Activated CD8-positive, alpha-beta T cell treated with anti-CD3 and anti-CD28 coated beads, Interleukin-2, amount 10 ng/mL, durations not matched to agents 7 days and 5 days (primary cell): ENCODE data around the gene GLYATL1B. TPM values are rescaled to one million over a fixed set of nuclear protein-coding genes. Genes with fewer than 3 reads are reported as not detected.
"Not testable (repeated sequence)": the region's sequence is repeated elsewhere in the genome, so short reads cannot be mapped to it uniquely, and the experiment has no call there.

Source experiments
- ATAC-seq: fragments of 150-1000 bp; cut with Tn5 transposase; one replicate; pipeline ENCODE4 v1.10.0; 2021; ENCODE audit warnings: moderate library complexity
- CTCF ChIA-PET: fragments of 350-600 bp; sonication (Branson Sonifier 250); formaldehyde crosslinking; loops from one replicate; lab custom pipeline; 2021; ENCODE audit warnings: antibody characterized with exemption; lab: Charles Lee
- POLR2A ChIA-PET: fragments of 350-600 bp; sonication (Branson Sonifier 250); formaldehyde crosslinking; loops from one replicate; lab custom pipeline; 2021; ENCODE audit warnings: antibody characterized with exemption; lab: Charles Lee
- DNase-seq: peaks from one replicate; pipeline ENCODE4 v3.0.0-alpha.2; 2020
- H3K27ac Mint-ChIP-seq: one replicate; pipeline ENCODE4 v1.8.0; 2021; ENCODE audit warnings: mild to moderate bottlenecking, mixed read lengths
- H3K27me3 Mint-ChIP-seq: one replicate; pipeline ENCODE4 v1.8.0; 2021; ENCODE audit warnings: low read depth, mixed read lengths
- H3K36me3 Mint-ChIP-seq: one replicate; pipeline ENCODE4 v1.8.0; 2021; ENCODE audit warnings: low read depth, mixed read lengths
- H3K4me1 Mint-ChIP-seq: one replicate; pipeline ENCODE4 v1.8.0; 2021; ENCODE audit warnings: low read depth, mixed read lengths
- H3K4me3 Mint-ChIP-seq: one replicate; pipeline ENCODE4 v1.8.0; 2021; ENCODE audit warnings: mild to moderate bottlenecking, mixed read lengths
- H3K9me3 Mint-ChIP-seq: one replicate; pipeline ENCODE4 v1.8.0; 2022; ENCODE audit warnings: mixed read lengths; ENCODE audit not compliant: insufficient read depth
- total RNA-seq, 2 experiments: library from RNA; stranded (reverse); gene quantifications; one replicate each; pipeline ENCODE4 v1.2.3, GENCODE V29; 2021

The GLYATL1B gene
- total RNA-seq, 2 experiments from 2014 or later, result not detected

DNA sequence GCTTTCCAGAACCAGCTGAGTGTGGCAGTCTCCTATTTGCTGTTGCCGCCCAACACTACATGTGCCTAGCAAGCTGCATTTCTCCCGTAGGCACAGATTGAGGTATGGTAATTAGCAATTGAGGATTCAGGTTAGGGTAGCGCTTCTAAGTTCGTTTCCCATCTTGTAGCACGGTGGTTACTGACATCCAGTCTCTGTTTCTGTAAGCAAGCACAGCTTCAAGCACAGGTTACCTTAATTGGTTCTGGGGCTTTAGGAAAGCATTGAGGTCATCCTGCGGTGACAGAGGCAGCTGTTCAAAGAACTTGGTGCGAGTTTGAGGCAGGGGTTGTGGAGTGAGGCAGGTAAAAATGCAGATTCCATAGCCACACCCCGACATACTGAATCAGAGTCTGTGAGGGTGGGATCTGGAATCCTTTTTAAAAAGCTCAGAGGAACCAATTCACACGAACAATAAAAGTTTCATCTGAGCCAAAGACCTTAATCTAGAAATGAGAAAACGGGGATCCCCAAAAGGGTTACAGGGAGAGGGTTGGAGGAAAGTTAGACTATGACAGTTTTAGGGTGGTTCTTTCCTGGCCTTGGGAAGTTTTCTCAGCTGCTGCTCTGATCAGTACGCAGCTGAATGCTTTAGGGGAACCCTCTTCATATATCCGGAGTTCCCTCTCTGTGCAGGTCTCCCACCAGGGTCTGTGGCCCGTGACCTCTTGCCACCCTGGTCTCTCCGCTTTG lies 21.9 kb upstream of the GLYATL1B start:
- DNase-seq, POLR2A ChIA-PET, H3K36me3 Mint-ChIP-seq, H3K9me3 Mint-ChIP-seq, H3K4me1 Mint-ChIP-seq, H3K27ac Mint-ChIP-seq, ATAC-seq, H3K4me3 Mint-ChIP-seq: not testable (repeated sequence)
- peaks cover 48% of the 10 kb centered on the region for H3K27me3 Mint-ChIP-seq
- CTCF ChIA-PET, result interaction anchor here (1.6 to 1.7 kb wide), 2 partner anchors 11 to 107 kb away, joined by 3 to 7 read pairs; no protein-coding TSS in a partner anchor

DNA sequence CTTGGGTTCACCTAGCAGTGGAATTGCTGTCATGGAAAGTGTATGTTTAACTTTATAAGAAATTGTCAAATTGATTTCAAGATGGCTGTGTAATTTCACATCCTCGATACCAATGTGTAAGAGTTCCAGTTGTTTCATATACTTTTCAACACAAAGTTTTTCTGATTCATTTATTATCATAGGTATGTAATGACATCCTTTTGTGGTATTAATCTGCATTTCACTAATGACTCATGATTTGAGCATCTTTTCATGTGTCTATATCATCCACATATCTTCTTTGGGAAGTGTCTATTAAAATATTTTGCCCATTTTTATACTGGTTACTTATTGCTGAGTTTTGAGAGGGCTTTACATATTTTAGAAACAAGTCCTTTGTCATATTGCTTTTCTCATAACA lies 17.0 kb upstream of the GLYATL1B start:
- peaks cover 47% of the 10 kb centered on the region for H3K27me3 Mint-ChIP-seq
- ATAC-seq, result no peak

DNA sequence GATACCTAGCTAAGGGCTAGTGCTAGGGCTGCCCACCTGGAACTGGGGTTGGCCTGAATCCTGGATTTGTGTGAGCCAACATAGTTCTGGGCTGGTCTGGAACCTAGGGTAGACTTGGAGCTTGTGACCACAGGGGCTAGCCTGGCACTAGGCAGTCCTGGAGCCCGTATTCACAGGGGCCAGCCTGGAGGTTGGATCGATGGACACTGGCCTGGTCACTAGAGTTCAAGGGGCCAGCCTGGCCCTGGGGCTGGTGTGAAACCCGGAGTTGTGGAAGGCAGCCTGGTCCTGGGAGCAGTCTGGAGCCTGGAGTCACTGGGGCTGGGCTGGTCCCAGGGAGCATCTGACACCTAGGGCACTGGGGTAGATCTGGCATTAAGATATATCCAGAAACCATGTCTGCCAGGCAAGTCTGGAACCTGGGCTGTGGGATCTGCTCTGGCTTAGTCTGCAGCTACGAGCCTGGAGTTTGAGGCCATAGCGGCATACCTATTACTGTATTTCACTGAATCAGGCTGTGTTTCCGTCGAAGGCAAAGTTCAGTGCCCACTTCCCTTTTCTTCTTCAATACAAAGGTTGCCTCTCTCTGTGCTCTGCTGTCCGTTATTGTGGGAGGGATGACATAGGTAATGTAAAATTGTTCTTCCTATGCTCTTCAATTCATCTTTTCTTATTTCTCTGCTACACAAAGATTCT lies 9.1 kb upstream of the GLYATL1B start:
- no peaks in the 10 kb centered on the region for H3K9me3 Mint-ChIP-seq
- H3K27ac Mint-ChIP-seq, result no peak overlapping the region
- no peak overlapping the region for H3K4me3 Mint-ChIP-seq
- ChIA-PET CTCF (no interaction called here), POLR2A (no interaction called here)
- DNase-seq (no peak), ATAC-seq (no peak)
- peaks cover 5% of the 10 kb centered on the region for H3K4me1 Mint-ChIP-seq
- H3K36me3 Mint-ChIP-seq, result no peaks in the 10 kb centered on the region
- H3K27me3 Mint-ChIP-seq, result peaks cover 25% of the 10 kb centered on the region

More for the DNA sequence above, 17.0 kb upstream of the GLYATL1B start:
- no peaks in the 10 kb centered on the region for H3K4me1 Mint-ChIP-seq
- CTCF ChIA-PET, result interaction anchor here (0.9 kb wide), 1 partner anchor 67 kb away, joined by 3 read pairs; no protein-coding TSS in a partner anchor
- H3K27ac Mint-ChIP-seq, result no peak overlapping the region
- POLR2A ChIA-PET, result no interaction called here
- H3K36me3 Mint-ChIP-seq, result no peaks in the 10 kb centered on the region
- no peak for DNase-seq
- no peak overlapping the region for H3K4me3 Mint-ChIP-seq
- H3K9me3 Mint-ChIP-seq, result no peaks in the 10 kb centered on the region

- POLR2A ChIA-PET, result no interaction called here
- Mint-ChIP-seq H3K27ac (no peak overlapping the region), H3K4me3 (no peak overlapping the region), H3K36me3 (no peaks in the 10 kb centered on the region), H3K27me3 (peaks cover 12% of the 10 kb centered on the region), H3K4me1 (peaks cover 5% of the 10 kb centered on the region), H3K9me3 (no peaks in the 10 kb centered on the region)
- DNase-seq (no peak), ATAC-seq (no peak)
- CTCF ChIA-PET, result interaction anchor here (0.7 kb wide), 1 partner anchor 80 kb away, joined by 3 read pairs; no protein-coding TSS in a partner anchor
Observed at GRCh38 chr11:59078435-59078834, 7.7 kb upstream of the GLYATL1B start.

DNA sequence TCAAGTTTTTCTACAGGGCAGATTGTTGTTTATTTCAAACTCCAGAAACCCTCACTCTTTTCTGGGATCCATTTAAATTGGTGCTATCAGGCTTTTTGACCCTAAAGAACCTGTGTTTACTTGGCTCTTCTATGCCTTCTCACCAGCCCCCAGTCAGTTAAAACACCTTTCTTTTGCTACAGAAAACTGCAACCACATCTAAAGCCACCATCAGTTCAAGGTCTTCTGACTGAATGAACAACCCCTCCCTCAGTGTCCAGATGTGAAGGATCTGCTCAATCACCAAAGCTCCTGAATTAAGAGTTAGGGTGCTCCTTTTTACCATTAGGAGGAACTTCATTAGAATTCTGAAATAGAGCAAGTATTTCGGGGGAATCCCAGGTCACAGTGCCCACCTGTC lies 7.0 kb upstream of the GLYATL1B start:
- Mint-ChIP-seq H3K27me3 (peaks cover 15% of the 10 kb centered on the region), H3K4me1 (peaks cover 5% of the 10 kb centered on the region), H3K9me3 (no peaks in the 10 kb centered on the region), H3K4me3 (no peak overlapping the region), H3K27ac (no peak overlapping the region), H3K36me3 (no peaks in the 10 kb centered on the region)
- POLR2A ChIA-PET, result no interaction called here
- ATAC-seq, result no peak
- DNase-seq, result no peak
- CTCF ChIA-PET, result interaction anchor here (0.7 kb wide), 1 partner anchor 80 kb away, joined by 3 read pairs; no protein-coding TSS in a partner anchor

- H3K4me3 Mint-ChIP-seq, H3K4me1 Mint-ChIP-seq, H3K9me3 Mint-ChIP-seq, ATAC-seq, H3K27ac Mint-ChIP-seq, POLR2A ChIA-PET, DNase-seq, H3K36me3 Mint-ChIP-seq: not testable (repeated sequence)
- CTCF ChIA-PET, result interaction anchor here (1.2 kb wide), 1 partner anchor 17 kb away, joined by 3 read pairs; no protein-coding TSS in a partner anchor
- peaks cover 11% of the 10 kb centered on the region for H3K27me3 Mint-ChIP-seq
Observed at GRCh38 chr11:59080421-59080820, 5.7 kb upstream of the GLYATL1B start.

DNA sequence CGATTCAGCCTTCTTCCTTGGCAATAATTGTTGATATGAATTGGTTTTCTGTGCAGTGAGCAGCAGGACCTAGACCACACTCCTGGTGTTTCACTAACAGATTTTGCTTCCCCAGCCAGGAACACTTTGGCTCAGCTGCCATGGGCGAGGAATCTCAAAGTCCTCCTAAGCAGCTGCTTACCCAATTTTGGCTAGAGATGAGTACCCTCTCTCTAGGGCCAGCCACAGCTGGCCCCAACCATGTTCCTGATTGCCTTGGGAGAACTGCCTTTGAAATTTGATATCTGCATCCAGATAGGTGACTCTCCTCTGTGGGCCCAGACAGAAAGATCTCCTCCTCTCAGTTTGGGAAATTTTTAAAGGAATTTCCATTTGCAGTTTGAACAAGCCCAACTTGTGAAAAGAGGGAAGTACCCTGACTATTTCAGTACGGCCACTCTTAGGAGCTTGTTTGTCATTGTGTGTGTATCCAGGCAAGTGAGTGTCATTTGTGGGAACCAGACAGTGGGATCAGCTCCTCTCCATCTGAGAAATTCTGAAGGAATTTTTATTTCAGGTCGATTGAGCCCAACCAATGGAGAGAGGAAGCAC lies 4.6 kb upstream of the GLYATL1B start:
- H3K9me3 Mint-ChIP-seq, CTCF ChIA-PET, DNase-seq, H3K4me1 Mint-ChIP-seq, ATAC-seq, H3K27ac Mint-ChIP-seq, H3K4me3 Mint-ChIP-seq, H3K36me3 Mint-ChIP-seq, POLR2A ChIA-PET: not testable (repeated sequence)
- H3K27me3 Mint-ChIP-seq, result peaks cover 17% of the 10 kb centered on the region

DNA sequence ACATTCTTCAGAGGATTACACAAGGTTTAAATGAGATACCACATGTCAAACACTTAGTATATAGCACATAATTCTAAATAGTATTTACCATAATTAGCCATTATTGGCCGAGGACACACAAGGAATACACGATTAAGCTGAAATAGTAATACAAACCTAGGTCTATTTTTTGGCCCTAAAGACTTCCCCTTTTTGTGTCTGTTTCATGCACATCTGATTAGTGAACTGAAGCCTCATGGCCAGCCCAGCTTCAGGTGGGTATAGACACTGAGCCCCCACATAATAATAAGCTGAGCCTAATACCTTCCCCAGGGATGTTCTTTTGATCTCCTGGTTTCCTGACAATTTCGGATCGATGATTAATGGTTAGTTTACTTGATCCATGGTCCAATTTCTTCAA lies 2.1 kb downstream of the GLYATL1B start:
- CTCF ChIA-PET, result no interaction called here
- Mint-ChIP-seq H3K27ac (no peak overlapping the region), H3K36me3 (no peaks in the 10 kb centered on the region), H3K9me3 (no peaks in the 10 kb centered on the region), H3K4me1 (no peaks in the 10 kb centered on the region), H3K4me3 (no peak overlapping the region), H3K27me3 (peaks cover 34% of the 10 kb centered on the region)
- no peak for DNase-seq
- ATAC-seq, result no peak
- POLR2A ChIA-PET, result no interaction called here

- peaks cover 24% of the 10 kb centered on the region for H3K27me3 Mint-ChIP-seq
- POLR2A ChIA-PET, H3K4me1 Mint-ChIP-seq, H3K4me3 Mint-ChIP-seq, ATAC-seq, DNase-seq, H3K9me3 Mint-ChIP-seq, H3K27ac Mint-ChIP-seq, H3K36me3 Mint-ChIP-seq: not testable (repeated sequence)
- CTCF ChIA-PET, result interaction anchor here (0.8 kb wide), 1 partner anchor 42 kb away, joined by 3 read pairs; no protein-coding TSS in a partner anchor
Observed at GRCh38 chr11:59093576-59093975, 7.5 kb downstream of the GLYATL1B start.

- CTCF ChIA-PET, result interaction anchor here (1.1 kb wide), 1 partner anchor 12 kb away, joined by 4 read pairs; the partner anchor contains the start of gene FAM111B
- peaks cover 29% of the 10 kb centered on the region for H3K27me3 Mint-ChIP-seq
- H3K27ac Mint-ChIP-seq, H3K4me1 Mint-ChIP-seq, H3K4me3 Mint-ChIP-seq, ATAC-seq, H3K36me3 Mint-ChIP-seq, DNase-seq, POLR2A ChIA-PET, H3K9me3 Mint-ChIP-seq: not testable (repeated sequence)
Observed at GRCh38 chr11:59095225-59095624, 9.1 kb downstream of the GLYATL1B start.

GRCh38 chr11:59095972-59096575 lies 10.0 kb downstream of the GLYATL1B start:
- H3K9me3 Mint-ChIP-seq, ATAC-seq, H3K36me3 Mint-ChIP-seq, H3K4me1 Mint-ChIP-seq, H3K4me3 Mint-ChIP-seq, POLR2A ChIA-PET, H3K27ac Mint-ChIP-seq, DNase-seq: not testable (repeated sequence)
- CTCF ChIA-PET, result interaction anchor here (1.0 to 2.9 kb wide), 4 partner anchors 15 to 61 kb away, joined by 3 to 47 read pairs (median 14); no protein-coding TSS in a partner anchor
- H3K27me3 Mint-ChIP-seq, result peaks cover 35% of the 10 kb centered on the region
